ENCODE data around the gene XRCC5. TPM values are rescaled to one million over a fixed set of nuclear protein-coding genes. Genes with fewer than 3 reads are reported as not detected.

XRCC5 gene
- total RNA-seq, 2 experiments from 2014 or later = 510 to 515 TPM

- ChIA-PET POLR2A (no interaction called here), CTCF (no interaction called here)
Observed at GRCh38 chr2:216144372-216144771, 35.2 kb downstream of the XRCC5 start.

GRCh38 chr2:216144857-216145256, 35.7 kb downstream of the XRCC5 start:
- peaks cover 29% of the 10 kb centered on the region for H3K4me1 Mint-ChIP-seq (ENCODE audit: low read depth)
- DNase-seq = no peak
- no peak overlapping the region for H3K4me3 Mint-ChIP-seq
- no peaks in the 10 kb centered on the region for H3K27me3 Mint-ChIP-seq
- peaks cover 55% of the 10 kb centered on the region for H3K36me3 Mint-ChIP-seq
- ChIA-PET POLR2A (no interaction called here), CTCF (no interaction called here)
- H3K27ac Mint-ChIP-seq = no peak overlapping the region
- no peaks in the 10 kb centered on the region for H3K9me3 Mint-ChIP-seq
- intact Hi-C loops (cut with micrococcal nuclease) = no loop called here

More at GRCh38 chr2:216144372-216144771, 35.2 kb downstream of the XRCC5 start:
- Mint-ChIP-seq H3K27me3 (no peaks in the 10 kb centered on the region), H3K9me3 (no peaks in the 10 kb centered on the region), H3K4me1 (ENCODE audit: low read depth) (peaks cover 24% of the 10 kb centered on the region), H3K27ac (no peak overlapping the region), H3K36me3 (peaks cover 55% of the 10 kb centered on the region), H3K4me3 (no peak overlapping the region)
- intact Hi-C loops (cut with micrococcal nuclease) = no loop called here
- DNase-seq = no peak

DNA sequence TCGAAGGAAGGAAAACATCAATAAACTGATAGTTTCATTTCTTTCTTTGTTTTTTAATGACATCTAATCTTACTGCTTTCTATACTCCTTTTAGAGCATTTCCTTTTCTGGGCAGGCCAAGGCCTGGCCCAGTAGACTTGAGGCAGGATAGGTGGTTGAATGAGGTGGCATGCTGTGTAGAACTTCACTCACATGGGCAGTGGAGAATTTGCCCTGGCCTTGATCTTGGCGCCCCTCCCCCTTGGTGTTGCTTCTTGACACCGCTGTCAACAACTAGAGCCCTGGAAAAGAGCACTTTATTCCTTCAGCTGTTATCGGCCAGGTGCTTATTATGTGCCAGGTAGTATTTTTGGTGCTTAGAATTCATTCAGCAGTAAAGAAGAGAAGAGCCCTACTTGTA, 37.4 kb downstream of the XRCC5 start:
- peak overlapping the region; percentile 42 for H3K27ac Mint-ChIP-seq
- no peaks in the 10 kb centered on the region for H3K9me3 Mint-ChIP-seq
- ChIA-PET POLR2A (interaction anchor here (0.7 to 1.2 kb wide), 2 partner anchors 26 to 36 kb away, joined by 3 read pairs; no protein-coding TSS in a partner anchor), CTCF (interaction anchor here (0.6 to 1.1 kb wide), 2 partner anchors 32 to 200 kb away, joined by 3 read pairs; no protein-coding TSS in a partner anchor)
- intact Hi-C loops (cut with micrococcal nuclease) = no loop called here
- peaks cover 51% of the 10 kb centered on the region for H3K36me3 Mint-ChIP-seq
- no peak for DNase-seq
- H3K27me3 Mint-ChIP-seq = no peaks in the 10 kb centered on the region
- H3K4me1 Mint-ChIP-seq (ENCODE audit: low read depth) = peaks cover 33% of the 10 kb centered on the region
- H3K4me3 Mint-ChIP-seq = no peak overlapping the region

- no peaks in the 10 kb centered on the region for H3K27me3 Mint-ChIP-seq
- peaks cover 55% of the 10 kb centered on the region for H3K36me3 Mint-ChIP-seq
- ChIA-PET POLR2A (interaction anchor here (0.7 to 1.2 kb wide), 2 partner anchors 27 to 37 kb away, joined by 3 read pairs; no protein-coding TSS in a partner anchor), CTCF (interaction anchor here (1.4 kb wide), 1 partner anchor 37 kb away, joined by 3 read pairs; no protein-coding TSS in a partner anchor)
- intact Hi-C loops (cut with micrococcal nuclease) = loop anchor here (2.0 kb wide), 1 partner anchor 47 kb away; no protein-coding TSS in a partner anchor
- DNase-seq = no peak
- H3K4me1 Mint-ChIP-seq (ENCODE audit: low read depth) = peaks cover 33% of the 10 kb centered on the region
- H3K4me3 Mint-ChIP-seq = no peak overlapping the region
- H3K27ac Mint-ChIP-seq = peak overlapping the region; percentile 55
- H3K9me3 Mint-ChIP-seq = no peaks in the 10 kb centered on the region
Observed at GRCh38 chr2:216147172-216148131, 38.3 kb downstream of the XRCC5 start.

GRCh38 chr2:216148983-216149382, 39.8 kb downstream of the XRCC5 start:
- ChIA-PET POLR2A (no interaction called here), CTCF (interaction anchor here (0.7 to 1.9 kb wide), 3 partner anchors 8 to 39 kb away, joined by 3 to 10 read pairs (median 3); no protein-coding TSS in a partner anchor)
- H3K27me3 Mint-ChIP-seq = no peaks in the 10 kb centered on the region
- intact Hi-C loops (cut with micrococcal nuclease) = loop anchor here (2.0 kb wide), 1 partner anchor 46 kb away; no protein-coding TSS in a partner anchor
- H3K27ac Mint-ChIP-seq = no peak overlapping the region
- H3K36me3 Mint-ChIP-seq = peaks cover 56% of the 10 kb centered on the region
- no peak overlapping the region for H3K4me3 Mint-ChIP-seq
- peaks cover 34% of the 10 kb centered on the region for H3K4me1 Mint-ChIP-seq (ENCODE audit: low read depth)
- H3K9me3 Mint-ChIP-seq = no peaks in the 10 kb centered on the region
- no peak for DNase-seq

DNA sequence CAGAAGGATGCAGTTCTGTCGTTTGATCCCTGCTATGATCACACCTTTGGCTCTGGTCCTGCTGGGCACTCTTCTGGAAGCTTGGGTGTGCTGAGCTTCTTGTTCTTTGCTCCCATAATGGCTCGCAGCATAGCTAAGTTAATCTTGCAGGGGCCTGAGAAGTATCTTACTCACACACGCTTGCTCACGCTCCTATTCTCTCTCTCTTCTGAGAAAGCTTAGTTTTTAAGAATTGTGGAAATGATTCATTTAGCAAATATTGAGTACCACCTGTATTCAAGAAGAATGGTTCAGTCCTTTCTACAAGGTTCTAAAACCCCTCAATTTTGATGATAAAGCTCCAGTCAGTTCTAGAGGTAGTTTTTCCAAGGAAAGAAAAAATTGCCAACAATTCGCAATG, 40.6 kb downstream of the XRCC5 start:
- intact Hi-C loops (cut with micrococcal nuclease) = loop anchor here (2.0 to 5.0 kb wide), 2 partner anchors 45 to 253 kb away; no protein-coding TSS in a partner anchor
- ChIA-PET CTCF (interaction anchor here (0.7 to 1.9 kb wide), 4 partner anchors 9 to 255 kb away, joined by 3 to 10 read pairs (median 6); no protein-coding TSS in a partner anchor), POLR2A (no interaction called here)

GRCh38 chr2:216151313-216152025, 42.3 kb downstream of the XRCC5 start:
- Mint-ChIP-seq H3K9me3 (no peaks in the 10 kb centered on the region), H3K27me3 (no peaks in the 10 kb centered on the region), H3K27ac (peak overlapping the region; percentile 14), H3K4me3 (no peak overlapping the region), H3K4me1 (ENCODE audit: low read depth) (peaks cover 35% of the 10 kb centered on the region), H3K36me3 (peaks cover 70% of the 10 kb centered on the region)
- ChIA-PET CTCF (interaction anchor here (1.2 to 1.8 kb wide), 3 partner anchors 118 to 254 kb away, joined by 3 to 6 read pairs (median 5); no protein-coding TSS in a partner anchor), POLR2A (no interaction called here)
- DNase-seq = no peak
- intact Hi-C loops (cut with micrococcal nuclease) = loop anchor here (5.0 kb wide), 1 partner anchor 251 kb away; no protein-coding TSS in a partner anchor

More for the DNA sequence above, 40.6 kb downstream of the XRCC5 start:
- Mint-ChIP-seq H3K27me3 (no peaks in the 10 kb centered on the region), H3K9me3 (no peaks in the 10 kb centered on the region), H3K27ac (peak overlapping the region; percentile 24), H3K4me3 (no peak overlapping the region), H3K4me1 (ENCODE audit: low read depth) (peaks cover 34% of the 10 kb centered on the region), H3K36me3 (peaks cover 56% of the 10 kb centered on the region)
- no peak for DNase-seq

GRCh38 chr2:216155954-216156353, 46.8 kb downstream of the XRCC5 start:
- CTCF ChIA-PET = no interaction called here
- POLR2A ChIA-PET = no interaction called here
- H3K36me3 Mint-ChIP-seq = peaks cover 64% of the 10 kb centered on the region

GRCh38 chr2:216156822-216157221, 47.7 kb downstream of the XRCC5 start:
- H3K4me3 Mint-ChIP-seq = no peak overlapping the region
- no peak overlapping the region for H3K27ac Mint-ChIP-seq
- ChIA-PET POLR2A (no interaction called here), CTCF (interaction anchor here (1.2 kb wide), 1 partner anchor 42 kb away, joined by 3 read pairs; no protein-coding TSS in a partner anchor)
- intact Hi-C loops (cut with micrococcal nuclease) = no loop called here
- H3K9me3 Mint-ChIP-seq = no peaks in the 10 kb centered on the region
- no peaks in the 10 kb centered on the region for H3K27me3 Mint-ChIP-seq
- H3K36me3 Mint-ChIP-seq = peaks cover 63% of the 10 kb centered on the region
- no peak for DNase-seq
- H3K4me1 Mint-ChIP-seq (ENCODE audit: low read depth) = peaks cover 10% of the 10 kb centered on the region

More at GRCh38 chr2:216155954-216156353, 46.8 kb downstream of the XRCC5 start:
- Mint-ChIP-seq H3K27me3 (no peaks in the 10 kb centered on the region), H3K9me3 (no peaks in the 10 kb centered on the region), H3K4me3 (no peak overlapping the region), H3K4me1 (ENCODE audit: low read depth) (peaks cover 14% of the 10 kb centered on the region), H3K27ac (no peak overlapping the region)
- no peak for DNase-seq
- intact Hi-C loops (cut with micrococcal nuclease) = no loop called here

- ChIA-PET POLR2A (interaction anchor here (1.0 kb wide), 1 partner anchor 343 kb away, joined by 3 read pairs; no protein-coding TSS in a partner anchor), CTCF (no interaction called here)
- DNase-seq = no peak
- H3K27ac Mint-ChIP-seq = no peak overlapping the region
- H3K27me3 Mint-ChIP-seq = no peaks in the 10 kb centered on the region
- no peaks in the 10 kb centered on the region for H3K9me3 Mint-ChIP-seq
- peaks cover 5% of the 10 kb centered on the region for H3K4me1 Mint-ChIP-seq (ENCODE audit: low read depth)
- peaks cover 69% of the 10 kb centered on the region for H3K36me3 Mint-ChIP-seq
- intact Hi-C loops (cut with micrococcal nuclease) = no loop called here
- H3K4me3 Mint-ChIP-seq = no peak overlapping the region
Observed at GRCh38 chr2:216159144-216159543, 50.0 kb downstream of the XRCC5 start.

DNA sequence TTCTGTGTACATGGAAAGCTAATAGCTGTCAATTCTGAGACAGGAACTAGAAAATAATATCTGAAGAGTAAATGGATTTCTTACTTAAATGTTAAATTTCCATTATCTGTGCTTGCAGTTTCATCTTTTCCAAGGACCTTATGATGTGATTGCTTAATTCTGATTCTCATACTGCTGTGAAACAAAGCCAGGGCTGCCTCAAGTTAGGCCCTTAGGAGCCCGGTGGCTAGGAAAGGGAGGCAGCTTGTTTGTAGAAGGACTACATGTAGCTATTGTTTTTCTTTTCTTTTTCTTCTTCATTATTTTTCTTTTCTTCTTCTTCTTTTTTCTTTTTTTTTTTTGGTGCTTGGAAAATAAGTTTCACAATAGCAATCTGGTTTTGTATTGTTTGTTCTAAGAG, 50.5 kb downstream of the XRCC5 start:
- H3K4me1 Mint-ChIP-seq (ENCODE audit: low read depth) = peaks cover 5% of the 10 kb centered on the region
- no peak overlapping the region for H3K27ac Mint-ChIP-seq
- no peak for DNase-seq
- H3K27me3 Mint-ChIP-seq = no peaks in the 10 kb centered on the region
- peaks cover 74% of the 10 kb centered on the region for H3K36me3 Mint-ChIP-seq
- no peaks in the 10 kb centered on the region for H3K9me3 Mint-ChIP-seq
- no peak overlapping the region for H3K4me3 Mint-ChIP-seq
- intact Hi-C loops (cut with micrococcal nuclease) = no loop called here
- POLR2A ChIA-PET = interaction anchor here (1.0 kb wide), 1 partner anchor 342 kb away, joined by 3 read pairs; no protein-coding TSS in a partner anchor
- CTCF ChIA-PET = interaction anchor here (0.8 kb wide), 1 partner anchor 19 kb away, joined by 3 read pairs; no protein-coding TSS in a partner anchor
